ENCODE measurements around the gene CTTNBP2. TPM values are rescaled to one million over a fixed set of nuclear protein-coding genes. Genes with fewer than 3 reads are reported as not detected.

The CTTNBP2 gene
- polyA plus RNA-seq, 1 of the 3 experiments (the other 2 are of a cell fraction): not detected

GRCh38 chr7:117907049-117907640 is 33.9 kb upstream of the CTTNBP2 start (continued):
- TF ChIP-seq, protein P1, sequence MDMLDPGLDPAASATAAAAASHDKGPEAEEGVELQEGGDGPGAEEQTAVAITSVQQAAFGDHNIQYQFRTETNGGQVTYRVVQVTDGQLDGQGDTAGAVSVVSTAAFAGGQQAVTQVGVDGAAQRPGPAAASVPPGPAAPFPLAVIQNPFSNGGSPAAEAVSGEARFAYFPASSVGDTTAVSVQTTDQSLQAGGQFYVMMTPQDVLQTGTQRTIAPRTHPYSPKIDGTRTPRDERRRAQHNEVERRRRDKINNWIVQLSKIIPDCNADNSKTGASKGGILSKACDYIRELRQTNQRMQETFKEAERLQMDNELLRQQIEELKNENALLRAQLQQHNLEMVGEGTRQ (IDR thresholded peaks at IDR 0.05; ENCODE audit: borderline replicate concordance, low read depth, low read length): no peak
- TF ChIP-seq CTCF (IDR thresholded peaks at IDR 0.05) (no peak), EP300 (IDR thresholded peaks at IDR 0.05; ENCODE audit: borderline replicate concordance in 1 of 2, low read depth in 1 of 2, low read length in 1 of 2) (no peak), MEF2A (IDR thresholded peaks at IDR 0.05; ENCODE audit: borderline replicate concordance, low read depth) (no peak), FOXM1 (IDR thresholded peaks at IDR 0.05; ENCODE audit: low read depth) (no peak)

DNA sequence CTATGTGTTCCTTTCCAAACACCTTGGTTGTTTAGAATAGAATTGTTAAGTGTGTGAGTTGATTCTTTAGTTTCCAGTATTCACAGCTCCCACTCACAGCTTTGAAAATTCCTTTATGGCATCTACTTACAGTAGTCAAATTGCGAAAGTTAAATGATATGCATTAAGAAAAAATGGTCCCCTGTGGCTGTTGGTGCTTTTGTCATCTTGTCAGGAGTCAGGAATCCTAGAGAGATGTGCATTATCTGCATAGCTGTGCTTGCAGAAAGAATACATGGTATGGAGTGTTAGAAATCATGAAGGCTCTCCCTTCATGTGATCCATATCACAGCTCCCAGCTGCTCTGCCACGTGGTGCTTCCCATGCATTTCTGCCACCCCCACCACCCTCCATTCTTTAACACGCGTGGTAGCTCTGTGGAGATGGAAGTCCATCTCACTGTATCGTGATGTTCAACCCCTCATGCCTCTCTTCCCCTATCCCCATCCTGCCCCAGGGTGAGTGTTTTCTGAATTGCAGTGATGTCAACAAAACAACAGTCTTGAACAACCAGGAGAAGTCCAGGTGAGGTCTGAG is 29.2 kb upstream of the CTTNBP2 start:
- H2AFZ ChIP-seq (ENCODE audit: low read depth): no peak overlapping the region
- no peaks in the 10 kb centered on the region for H3K27me3 ChIP-seq (ENCODE audit: insufficient read depth)
- H3K9me3 ChIP-seq: no peaks in the 10 kb centered on the region
- POLR2A ChIA-PET: no interaction called here
- no peaks in the 10 kb centered on the region for H3F3A ChIP-seq (replicated peaks; ENCODE audit: insufficient read depth)
- no peak overlapping the region for H3K4me2 ChIP-seq
- 4% methylated on average over 5 of the region's 5 CpGs for WGBS (ENCODE audit: low lambda C conversion rate)
- no peak overlapping the region for H3K27ac ChIP-seq (ENCODE audit: low read depth in 2 of 2, low read length in 1 of 2)
- H3K9ac ChIP-seq: no peak overlapping the region
- no peaks in the 10 kb centered on the region for H4K20me1 ChIP-seq (ENCODE audit: insufficient read depth)
- TF ChIP-seq TAF1 (IDR thresholded peaks at IDR 0.05; ENCODE audit: borderline replicate concordance, low read depth, low read length): no peak
- no peak for TF ChIP-seq TCF12 (IDR thresholded peaks at IDR 0.05)
- TF ChIP-seq EP300 (IDR thresholded peaks at IDR 0.05; ENCODE audit: borderline replicate concordance in 1 of 2, low read depth in 1 of 2, low read length in 1 of 2): no peak
- TF ChIP-seq RXRA (IDR thresholded peaks at IDR 0.05; ENCODE audit: borderline replicate concordance, low read depth): no peak
- no peak for TF ChIP-seq CHD2 (IDR thresholded peaks at IDR 0.05; ENCODE audit: low read length, partially characterized antibody)
- no peak for TF ChIP-seq ZBTB33 (IDR thresholded peaks at IDR 0.05; ENCODE audit: borderline replicate concordance, low read depth)
- no peak for TF ChIP-seq GATA2 (CRISPR knock-in tag; IDR thresholded peaks at IDR 0.05)
- TF ChIP-seq EZH2phosphoT487 (IDR thresholded peaks at IDR 0.05; ENCODE audit: borderline replicate concordance, low read depth): no peak
- TF ChIP-seq ELF1 (IDR thresholded peaks at IDR 0.05): no peak
- TF ChIP-seq MAX (IDR thresholded peaks at IDR 0.05; ENCODE audit: low read depth): no peak
- TF ChIP-seq FOXJ3 (CRISPR knock-in tag; IDR thresholded peaks at IDR 0.05): no peak
- TF ChIP-seq, protein P2, sequence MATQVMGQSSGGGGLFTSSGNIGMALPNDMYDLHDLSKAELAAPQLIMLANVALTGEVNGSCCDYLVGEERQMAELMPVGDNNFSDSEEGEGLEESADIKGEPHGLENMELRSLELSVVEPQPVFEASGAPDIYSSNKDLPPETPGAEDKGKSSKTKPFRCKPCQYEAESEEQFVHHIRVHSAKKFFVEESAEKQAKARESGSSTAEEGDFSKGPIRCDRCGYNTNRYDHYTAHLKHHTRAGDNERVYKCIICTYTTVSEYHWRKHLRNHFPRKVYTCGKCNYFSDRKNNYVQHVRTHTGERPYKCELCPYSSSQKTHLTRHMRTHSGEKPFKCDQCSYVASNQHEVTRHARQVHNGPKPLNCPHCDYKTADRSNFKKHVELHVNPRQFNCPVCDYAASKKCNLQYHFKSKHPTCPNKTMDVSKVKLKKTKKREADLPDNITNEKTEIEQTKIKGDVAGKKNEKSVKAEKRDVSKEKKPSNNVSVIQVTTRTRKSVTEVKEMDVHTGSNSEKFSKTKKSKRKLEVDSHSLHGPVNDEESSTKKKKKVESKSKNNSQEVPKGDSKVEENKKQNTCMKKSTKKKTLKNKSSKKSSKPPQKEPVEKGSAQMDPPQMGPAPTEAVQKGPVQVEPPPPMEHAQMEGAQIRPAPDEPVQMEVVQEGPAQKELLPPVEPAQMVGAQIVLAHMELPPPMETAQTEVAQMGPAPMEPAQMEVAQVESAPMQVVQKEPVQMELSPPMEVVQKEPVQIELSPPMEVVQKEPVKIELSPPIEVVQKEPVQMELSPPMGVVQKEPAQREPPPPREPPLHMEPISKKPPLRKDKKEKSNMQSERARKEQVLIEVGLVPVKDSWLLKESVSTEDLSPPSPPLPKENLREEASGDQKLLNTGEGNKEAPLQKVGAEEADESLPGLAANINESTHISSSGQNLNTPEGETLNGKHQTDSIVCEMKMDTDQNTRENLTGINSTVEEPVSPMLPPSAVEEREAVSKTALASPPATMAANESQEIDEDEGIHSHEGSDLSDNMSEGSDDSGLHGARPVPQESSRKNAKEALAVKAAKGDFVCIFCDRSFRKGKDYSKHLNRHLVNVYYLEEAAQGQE (IDR thresholded peaks at IDR 0.05; ENCODE audit: low read depth, low read length): no peak
- no peak for TF ChIP-seq RCOR1 (IDR thresholded peaks at IDR 0.05; ENCODE audit: low read length)
- no peak for TF ChIP-seq NFIC (IDR thresholded peaks at IDR 0.05; ENCODE audit: borderline replicate concordance)
- CTCF ChIA-PET: interaction anchor here (0.7 to 1.7 kb wide), 2 partner anchors 9 to 62 kb away, joined by 3 to 4 read pairs; no protein-coding TSS in a partner anchor
- no peak for DNase-seq
- no peaks in the 10 kb centered on the region for H3K79me2 ChIP-seq (ENCODE audit: insufficient read depth)
- H3K4me1 ChIP-seq (ENCODE audit: control insufficient read depth in 1 of 2, insufficient read depth in 2 of 2, low read depth in 1 of 2, low read length in 1 of 2): no peaks in the 10 kb centered on the region
- H3K9me2 ChIP-seq: no peaks in the 10 kb centered on the region
- H3K36me3 ChIP-seq (replicated peaks in 1 of 2; ENCODE audit: control insufficient read depth in 1 of 2, insufficient read depth in 2 of 2, low read length in 1 of 2): no peaks in the 10 kb centered on the region
- no peak overlapping the region for H3K4me3 ChIP-seq (ENCODE audit: low read depth in 2 of 2, low read length in 1 of 2)
